Ishikawa (cell line): Measurements from ENCODE around the gene PRIMA1.

Source experiments
- CREB1 ChIP-seq: IDR thresholded peaks from 2 replicates; pipeline ENCODE4 v1.6.1; 2012; ENCODE audit warnings: low read depth
- EGR1 ChIP-seq: IDR thresholded peaks from 2 replicates; pipeline ENCODE4 v1.6.1; 2012
- EP300 ChIP-seq: IDR thresholded peaks from 2 replicates; pipeline ENCODE4 v1.6.1; 2012; ENCODE audit warnings: borderline replicate concordance
- FOXM1 ChIP-seq: IDR thresholded peaks from 2 replicates; pipeline ENCODE4 v1.6.1; 2012; ENCODE audit warnings: low read depth, borderline replicate concordance
- MAX ChIP-seq: IDR thresholded peaks from 2 replicates; pipeline ENCODE4 v1.6.1; 2012
- NFIC ChIP-seq: IDR thresholded peaks from 2 replicates; pipeline ENCODE4 v1.6.1; 2012
- RAD21 ChIP-seq: IDR thresholded peaks from 2 replicates; pipeline ENCODE4 v1.6.1; 2012; ENCODE audit warnings: low read depth
- TAF1 ChIP-seq: IDR thresholded peaks from 2 replicates; pipeline ENCODE4 v1.6.1; 2012; ENCODE audit warnings: low read depth, mild to moderate bottlenecking
- TEAD4 ChIP-seq: IDR thresholded peaks from 2 replicates; pipeline ENCODE4 v1.6.1; 2012
- USF1 ChIP-seq: IDR thresholded peaks from 2 replicates; pipeline ENCODE4 v1.6.1; 2012
- YY1 ChIP-seq: IDR thresholded peaks from 2 replicates; pipeline ENCODE4 v1.6.1; 2012; ENCODE audit warnings: low read depth
- TF ChIP-seq, protein P1 (sequence below): IDR thresholded peaks from 2 replicates; pipeline ENCODE4 v1.6.1; 2012; ENCODE audit warnings: low read depth, mild to moderate bottlenecking

GRCh38 chr14:93674343-93674742 is 113.9 kb downstream of the PRIMA1 start:
- TF ChIP-seq TAF1 (no peak), EP300 (no peak), CREB1 (no peak), MAX (no peak), RAD21 (no peak), NFIC (no peak), USF1 (no peak), FOXM1 (no peak), YY1 (no peak), EGR1 (no peak), TEAD4 (no peak)
- TF ChIP-seq, protein P1, sequence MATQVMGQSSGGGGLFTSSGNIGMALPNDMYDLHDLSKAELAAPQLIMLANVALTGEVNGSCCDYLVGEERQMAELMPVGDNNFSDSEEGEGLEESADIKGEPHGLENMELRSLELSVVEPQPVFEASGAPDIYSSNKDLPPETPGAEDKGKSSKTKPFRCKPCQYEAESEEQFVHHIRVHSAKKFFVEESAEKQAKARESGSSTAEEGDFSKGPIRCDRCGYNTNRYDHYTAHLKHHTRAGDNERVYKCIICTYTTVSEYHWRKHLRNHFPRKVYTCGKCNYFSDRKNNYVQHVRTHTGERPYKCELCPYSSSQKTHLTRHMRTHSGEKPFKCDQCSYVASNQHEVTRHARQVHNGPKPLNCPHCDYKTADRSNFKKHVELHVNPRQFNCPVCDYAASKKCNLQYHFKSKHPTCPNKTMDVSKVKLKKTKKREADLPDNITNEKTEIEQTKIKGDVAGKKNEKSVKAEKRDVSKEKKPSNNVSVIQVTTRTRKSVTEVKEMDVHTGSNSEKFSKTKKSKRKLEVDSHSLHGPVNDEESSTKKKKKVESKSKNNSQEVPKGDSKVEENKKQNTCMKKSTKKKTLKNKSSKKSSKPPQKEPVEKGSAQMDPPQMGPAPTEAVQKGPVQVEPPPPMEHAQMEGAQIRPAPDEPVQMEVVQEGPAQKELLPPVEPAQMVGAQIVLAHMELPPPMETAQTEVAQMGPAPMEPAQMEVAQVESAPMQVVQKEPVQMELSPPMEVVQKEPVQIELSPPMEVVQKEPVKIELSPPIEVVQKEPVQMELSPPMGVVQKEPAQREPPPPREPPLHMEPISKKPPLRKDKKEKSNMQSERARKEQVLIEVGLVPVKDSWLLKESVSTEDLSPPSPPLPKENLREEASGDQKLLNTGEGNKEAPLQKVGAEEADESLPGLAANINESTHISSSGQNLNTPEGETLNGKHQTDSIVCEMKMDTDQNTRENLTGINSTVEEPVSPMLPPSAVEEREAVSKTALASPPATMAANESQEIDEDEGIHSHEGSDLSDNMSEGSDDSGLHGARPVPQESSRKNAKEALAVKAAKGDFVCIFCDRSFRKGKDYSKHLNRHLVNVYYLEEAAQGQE = no peak
